A549 (cell line): Measurements from ENCODE around the gene UROC1. TPM values are rescaled to one million over a fixed set of nuclear protein-coding genes. Genes with fewer than 3 reads are reported as not detected.

Experiments used
- ATAC-seq, 2 experiments: fragments of 200-7000 bp in 1 of 2; fragments of >200 bp in 1 of 2; cut with Nextera tagmentation in 1 of 2; cut with Tn5 transposase in 1 of 2; 3 replicates each; pipeline versions ENCODE4 v1.8.0 to v1.9.1; 2018 to 2020; ENCODE audit warnings: mild to moderate bottlenecking in 1 of 2, moderate library complexity in 1 of 2
- CTCF ChIA-PET: fragments of 300-600 bp; sonication (Branson Sonifier 250); formaldehyde crosslinking; extraction: SDS; loops from one replicate; lab custom pipeline; 2021; ENCODE audit warnings: antibody characterized with exemption, inconsistent platforms; lab: Yijun Ruan, JAX
- POLR2A ChIA-PET: fragments of 350-600 bp; formaldehyde crosslinking; extraction: SDS; loops from one replicate; lab custom pipeline; 2021; ENCODE audit warnings: antibody characterized with exemption, inconsistent platforms; lab: Yijun Ruan, JAX
- DNase-seq, 2 experiments: peaks; one replicate each; pipeline versions ENCODE4 v3.0.0 to v3.0.0-alpha.2; 2011 to 2016; ENCODE audit warnings: low read depth in 1 of 2, low spot score in 1 of 2
- FAIRE-seq: peaks from 2 replicates; lab custom pipeline; 2011; peaks lifted over from hg19 to GRCh38; lab: Jason Lieb, UNC
- H3K27ac ChIP-seq, 2 experiments: fragments of >200 bp; sonication (Bioruptor Twin); formaldehyde crosslinking; 3 replicates each; pipeline ENCODE4 v1.5.1; 2016 to 2017
- H3K4me1 ChIP-seq: fragments of >200 bp; sonication (Bioruptor Twin); formaldehyde crosslinking; 3 replicates; pipeline ENCODE4 v1.6.1; 2016
- H3K4me2 ChIP-seq: fragments of >200 bp; sonication (Bioruptor Twin); formaldehyde crosslinking; 3 replicates; pipeline ENCODE4 v1.6.1; 2016
- H3K4me3 ChIP-seq: fragments of >200 bp; sonication (Bioruptor Twin); formaldehyde crosslinking; 3 replicates; pipeline ENCODE4 v1.5.1; 2016
- H3K9me3 ChIP-seq: fragments of >200 bp; sonication (Bioruptor Twin); formaldehyde crosslinking; 3 replicates; pipeline ENCODE4 v1.6.1; 2016
- BHLHE40 ChIP-seq: IDR thresholded peaks from 2 replicates; pipeline ENCODE4 v1.6.1; 2012; ENCODE audit warnings: low read depth, low read length, inconsistent platforms
- CBX8 ChIP-seq: fragments of 200-600 bp; sonication (generic); IDR thresholded peaks from 2 replicates; pipeline ENCODE4 v1.6.1; 2016
- CHD4 ChIP-seq: fragments of 200-600 bp; sonication (generic); IDR thresholded peaks from 2 replicates; pipeline ENCODE4 v1.6.1; 2016; ENCODE audit warnings: antibody characterized with exemption, mild to moderate bottlenecking, borderline replicate concordance
- ESRRA ChIP-seq: fragments of 150-350 bp; IDR thresholded peaks from 2 replicates; pipeline ENCODE4 v1.6.1; 2014; ENCODE audit warnings: mild to moderate bottlenecking, low read length, borderline replicate concordance
- FOSL2 ChIP-seq, 2 experiments: fragments of 450-650 bp in 1 of 2; fragments of >200 bp in 1 of 2; sonication (Bioruptor Twin) in 1 of 2; formaldehyde crosslinking; IDR thresholded peaks; 2 replicates each; pipeline versions ENCODE4 v1.5.0 to v1.6.1; 2016 to 2020; ENCODE audit warnings: mild to moderate bottlenecking in 1 of 2, moderate library complexity in 1 of 2
- HDAC2 ChIP-seq: fragments of 200-600 bp; sonication (generic); IDR thresholded peaks from 2 replicates; pipeline ENCODE4 v1.6.1; 2016
- HEYL ChIP-seq: fragments of 250-450 bp; sonication (Bioruptor Pico); IDR thresholded peaks from 2 replicates; pipeline ENCODE4 v1.8.0; 2021; ENCODE audit warnings: mild to moderate bottlenecking, moderate library complexity
- HOXA7 ChIP-seq: fragments of 250-450 bp; sonication (Bioruptor Pico); IDR thresholded peaks from 2 replicates; pipeline ENCODE4 v1.5.0; 2020; ENCODE audit warnings: mild to moderate bottlenecking, moderate library complexity
- HOXB5 ChIP-seq: fragments of 250-450 bp; sonication (Bioruptor Pico); IDR thresholded peaks from 2 replicates; pipeline ENCODE4 v1.5.0; 2020; ENCODE audit warnings: mild to moderate bottlenecking, moderate library complexity
- JUN ChIP-seq, 2 experiments: fragments of >200 bp; sonication (Bioruptor Twin); formaldehyde crosslinking; IDR thresholded peaks; 2 replicates in 1 of 2; 3 replicates in 1 of 2; pipeline ENCODE4 v1.6.1; 2016 to 2017
- KDM5A ChIP-seq: fragments of 200-600 bp; sonication (generic); IDR thresholded peaks from 2 replicates; pipeline ENCODE4 v1.6.1; 2016; ENCODE audit warnings: antibody characterized with exemption, mild to moderate bottlenecking
- MAFK ChIP-seq: fragments of 450-650 bp; IDR thresholded peaks from 2 replicates; pipeline ENCODE4 v1.6.1; 2014; ENCODE audit not compliant: partially characterized antibody
- POLR2A ChIP-seq: IDR thresholded peaks from 2 replicates; pipeline ENCODE4 v1.6.1; 2012; ENCODE audit warnings: mild to moderate bottlenecking, low read length
- POLR2AphosphoS2 ChIP-seq: conservative IDR thresholded peaks from 2 replicates; pipeline ENCODE4 v1.6.1; 2012; ENCODE audit warnings: low read length, improper control_type of control experiment, inconsistent platforms
- RARB ChIP-seq: fragments of 250-450 bp; sonication (Bioruptor Pico); IDR thresholded peaks from 2 replicates; pipeline ENCODE4 v1.8.0; 2021; ENCODE audit warnings: mild to moderate bottlenecking, moderate library complexity
- RCOR1 ChIP-seq: fragments of 150-350 bp; IDR thresholded peaks from 2 replicates; pipeline ENCODE4 v1.6.1; 2014; ENCODE audit warnings: antibody characterized with exemption, low read length, low read depth
- RNF2 ChIP-seq: fragments of 200-600 bp; sonication (generic); IDR thresholded peaks from 2 replicates; pipeline ENCODE4 v1.6.1; 2016; ENCODE audit warnings: low read depth, mild to moderate bottlenecking, antibody characterized with exemption, moderate library complexity, borderline replicate concordance
- SMC3 ChIP-seq: fragments of >200 bp; sonication (Bioruptor Twin); formaldehyde crosslinking; IDR thresholded peaks from 3 replicates; pipeline ENCODE4 v1.6.1; 2018; ENCODE audit warnings: inconsistent platforms
- ZNF302 ChIP-seq: fragments of 250-450 bp; sonication (Bioruptor Pico); IDR thresholded peaks from 2 replicates; pipeline ENCODE4 v1.9.0; 2021; ENCODE audit warnings: inconsistent platforms, mild to moderate bottlenecking, moderate library complexity
- WGBS: methylation state at CpG from one replicate; pipeline ENCODE4 v1.1.6; 2017; ENCODE audit errors: missing lambda C conversion rate; 5-methylcytosine and 5-hydroxymethylcytosine counted together
- polyA plus RNA-seq, 4 experiments: library from polyadenylated mRNA; depleted of rRNA in 3 of 4; stranded (reverse); fragments of >200 nt; fragmentation: RNase III in 1 of 4; extraction: RNeasy Plus Mini Kit Qiagen cat#74134 plus additional on column Dnase treatment in 1 of 4; gene quantifications; 2 replicates in 3 of 4; 3 replicates in 1 of 4; pipeline ENCODE4 v1.2.3, GENCODE V29; 2011 to 2017
- TF ChIP-seq, protein P1 (sequence below): fragments of 450-650 bp; IDR thresholded peaks from 2 replicates; pipeline ENCODE4 v1.6.1; 2014; ENCODE audit warnings: antibody characterized with exemption
- TF ChIP-seq, protein P2 (sequence below): IDR thresholded peaks from 2 replicates; pipeline ENCODE4 v1.6.1; 2012
- TF ChIP-seq, protein P3 (sequence below): fragments of >200 bp; sonication (Bioruptor Twin); formaldehyde crosslinking; IDR thresholded peaks from 2 replicates; pipeline ENCODE4 v1.6.1; 2016
- TF ChIP-seq, protein P4 (sequence below): fragments of >200 bp; sonication (Bioruptor Twin); formaldehyde crosslinking; IDR thresholded peaks from 3 replicates; pipeline ENCODE4 v1.5.1; 2016
- TF ChIP-seq, protein P5 (sequence below): fragments of >200 bp; sonication (Bioruptor Twin); formaldehyde crosslinking; IDR thresholded peaks from 3 replicates; pipeline ENCODE4 v1.6.1; 2016

The UROC1 gene
- polyA plus RNA-seq, 2 of the 4 experiments (the other 2 are of a cell fraction): not detected

DNA sequence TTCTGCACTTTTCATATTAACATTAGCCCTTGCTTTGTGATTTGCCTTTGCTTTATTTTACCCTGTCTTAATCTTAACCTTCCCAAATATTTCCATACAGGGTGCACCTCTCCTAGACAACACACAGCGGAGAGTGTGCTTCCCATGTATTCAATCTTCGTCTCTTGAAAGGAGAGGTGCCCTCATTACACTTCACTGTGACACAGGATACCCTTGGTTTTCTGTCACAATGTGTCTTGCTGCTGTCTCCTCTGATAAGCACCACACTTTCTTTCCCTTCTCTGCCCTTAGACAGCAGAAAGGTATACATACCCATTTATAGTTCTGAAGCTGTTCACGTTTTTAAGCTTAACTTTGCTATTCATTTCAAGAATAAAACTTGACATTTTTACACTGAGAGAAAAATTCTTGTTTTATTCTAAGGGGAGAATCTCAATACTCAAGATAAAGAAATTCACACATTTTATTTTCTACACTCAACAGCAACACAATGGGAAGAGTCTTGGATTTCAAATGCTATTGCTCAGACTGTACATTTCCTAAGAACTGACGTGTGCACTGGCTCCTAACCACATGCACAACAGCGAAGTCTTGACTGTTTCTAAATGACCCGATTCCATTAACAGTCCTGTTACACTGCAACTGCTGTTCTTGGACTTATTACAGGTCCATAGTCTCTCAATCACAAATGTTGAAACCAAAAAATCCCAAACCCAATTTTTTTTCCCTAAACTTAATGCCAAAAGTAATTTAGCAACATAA, 63.0 kb downstream of the UROC1 start:
- H3K4me2 ChIP-seq: no peak overlapping the region
- 87% methylated on average over 6 of the region's 6 CpGs for WGBS
- no peak overlapping the region for H3K4me3 ChIP-seq
- H3K27ac ChIP-seq: no peak overlapping the region
- ATAC-seq: no peak
- CTCF ChIA-PET: no interaction called here
- FAIRE-seq: no peak
- H3K9me3 ChIP-seq: no peaks in the 10 kb centered on the region
- DNase-seq: no peak
- H3K4me1 ChIP-seq: no peaks in the 10 kb centered on the region
- POLR2A ChIA-PET: no interaction called here
- TF ChIP-seq KDM5A (no peak), RNF2 (no peak), HOXA7 (no peak), ZNF302 (no peak), SMC3 (no peak), HEYL (CRISPR knock-in tag) (no peak)

DNA sequence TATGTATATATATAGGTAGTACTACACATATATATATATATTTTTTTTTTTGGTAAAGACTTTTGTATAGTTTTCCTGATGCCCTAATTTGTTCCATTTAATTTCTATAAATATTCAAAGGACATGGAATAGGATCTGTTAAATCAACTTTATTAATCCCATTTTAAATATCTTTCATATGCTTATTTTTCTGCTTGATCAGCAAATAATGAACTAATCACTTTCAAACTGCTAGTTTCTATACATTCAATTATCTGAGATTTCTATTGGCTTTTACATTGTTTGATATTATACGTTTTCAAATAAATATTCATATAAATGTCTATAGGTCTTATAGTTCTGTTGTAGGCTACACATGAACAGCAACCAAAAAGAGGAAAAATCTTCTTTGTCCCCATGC, 63.5 kb downstream of the UROC1 start:
- ChIA-PET CTCF (interaction anchor here (1.1 kb wide), 1 partner anchor 320 kb away, joined by 3 read pairs; no protein-coding TSS in a partner anchor), POLR2A (no interaction called here)
- no peak for ATAC-seq
- DNase-seq: no peak
- 77% methylated on average over 1 of the region's 1 CpG for WGBS
- H3K9me3 ChIP-seq: no peaks in the 10 kb centered on the region
- H3K4me1 ChIP-seq: no peaks in the 10 kb centered on the region
- H3K4me2 ChIP-seq: no peak overlapping the region
- no peak overlapping the region for H3K4me3 ChIP-seq
- TF ChIP-seq MAFK (peak; percentile 88), HOXB5 (CRISPR knock-in tag) (no peak), HDAC2 (no peak)
- H3K27ac ChIP-seq: no peak overlapping the region
- no peak for FAIRE-seq

DNA sequence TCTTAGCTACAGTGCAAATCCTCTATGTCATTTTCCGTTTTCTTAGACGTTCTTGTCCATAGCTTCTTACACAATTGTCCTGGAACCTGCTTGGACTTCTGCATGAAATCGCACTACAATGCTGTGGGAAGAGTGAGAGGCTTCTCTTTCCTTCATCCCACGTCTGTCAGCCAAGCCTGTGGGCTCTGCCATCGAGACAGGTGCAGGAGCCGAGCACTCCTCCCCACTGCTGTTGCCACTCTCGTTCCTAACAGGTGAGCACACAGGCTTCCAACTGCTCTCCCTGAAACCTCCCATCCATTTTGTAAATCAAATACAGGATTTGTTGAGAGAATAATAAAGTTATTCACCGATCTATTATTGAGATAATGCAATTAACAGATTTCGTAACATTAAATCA, 65.4 kb downstream of the UROC1 start:
- CTCF ChIA-PET: no interaction called here
- ATAC-seq (no peak), FAIRE-seq (no peak)

DNA sequence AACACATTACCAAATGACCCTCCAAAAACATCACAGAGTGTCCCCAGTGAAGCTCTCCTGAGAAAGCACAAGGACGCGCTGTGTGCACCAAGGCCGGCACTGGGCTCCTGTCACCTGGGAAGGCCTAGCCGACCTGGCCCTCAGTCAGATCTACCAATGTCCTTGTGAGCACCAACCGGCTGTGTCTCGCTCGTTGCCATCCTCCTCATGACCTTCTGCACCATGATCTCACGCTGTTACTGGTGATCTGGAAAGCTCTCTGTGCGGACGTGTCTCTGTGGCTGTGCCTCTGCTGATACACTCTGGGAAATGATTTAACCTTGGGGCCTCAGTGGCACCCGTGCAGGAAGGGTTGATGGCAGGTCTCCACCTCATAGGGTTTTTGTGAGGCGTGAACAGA, 66.1 kb downstream of the UROC1 start:
- H3K27ac ChIP-seq: no peak overlapping the region
- no peak for DNase-seq
- CTCF ChIA-PET: no interaction called here

More for the DNA sequence above, 65.4 kb downstream of the UROC1 start:
- TF ChIP-seq, protein P1, sequence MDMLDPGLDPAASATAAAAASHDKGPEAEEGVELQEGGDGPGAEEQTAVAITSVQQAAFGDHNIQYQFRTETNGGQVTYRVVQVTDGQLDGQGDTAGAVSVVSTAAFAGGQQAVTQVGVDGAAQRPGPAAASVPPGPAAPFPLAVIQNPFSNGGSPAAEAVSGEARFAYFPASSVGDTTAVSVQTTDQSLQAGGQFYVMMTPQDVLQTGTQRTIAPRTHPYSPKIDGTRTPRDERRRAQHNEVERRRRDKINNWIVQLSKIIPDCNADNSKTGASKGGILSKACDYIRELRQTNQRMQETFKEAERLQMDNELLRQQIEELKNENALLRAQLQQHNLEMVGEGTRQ: no peak
- TF ChIP-seq CHD4 (no peak), HOXA7 (no peak), HOXB5 (CRISPR knock-in tag) (no peak)
- TF ChIP-seq, protein P2, sequence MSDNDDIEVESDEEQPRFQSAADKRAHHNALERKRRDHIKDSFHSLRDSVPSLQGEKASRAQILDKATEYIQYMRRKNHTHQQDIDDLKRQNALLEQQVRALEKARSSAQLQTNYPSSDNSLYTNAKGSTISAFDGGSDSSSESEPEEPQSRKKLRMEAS: no peak
- Histone ChIP-seq H3K4me3 (no peak overlapping the region), H3K4me1 (no peaks in the 10 kb centered on the region), H3K27ac (no peak overlapping the region), H3K9me3 (no peaks in the 10 kb centered on the region), H3K4me2 (no peak overlapping the region)
- DNase-seq: no peak
- POLR2A ChIA-PET: no interaction called here
- 81% methylated on average over 9 of the region's 9 CpGs for WGBS

More for the DNA sequence above, 66.1 kb downstream of the UROC1 start:
- WGBS: 94% methylated on average over 8 of the region's 12 CpGs
- TF ChIP-seq RCOR1: no peak
- TF ChIP-seq POLR2AphosphoS2: no peak
- TF ChIP-seq JUN (IDR thresholded peaks at IDR 0.05): no peak
- no peak for TF ChIP-seq ESRRA
- no peak for TF ChIP-seq HEYL (CRISPR knock-in tag)
- TF ChIP-seq HOXA7: no peak
- no peak for TF ChIP-seq POLR2A
- TF ChIP-seq, protein P3, sequence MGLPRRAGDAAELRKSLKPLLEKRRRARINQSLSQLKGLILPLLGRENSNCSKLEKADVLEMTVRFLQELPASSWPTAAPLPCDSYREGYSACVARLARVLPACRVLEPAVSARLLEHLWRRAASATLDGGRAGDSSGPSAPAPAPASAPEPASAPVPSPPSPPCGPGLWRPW: no peak
- TF ChIP-seq BHLHE40: no peak
- no peak for TF ChIP-seq FOSL2 (IDR thresholded peaks at IDR 0.05)
- no peak for TF ChIP-seq FOSL2 (CRISPR knock-in tag; IDR thresholded peaks at IDR 0.05)
- no peak for TF ChIP-seq CBX8
- TF ChIP-seq, protein P4, sequence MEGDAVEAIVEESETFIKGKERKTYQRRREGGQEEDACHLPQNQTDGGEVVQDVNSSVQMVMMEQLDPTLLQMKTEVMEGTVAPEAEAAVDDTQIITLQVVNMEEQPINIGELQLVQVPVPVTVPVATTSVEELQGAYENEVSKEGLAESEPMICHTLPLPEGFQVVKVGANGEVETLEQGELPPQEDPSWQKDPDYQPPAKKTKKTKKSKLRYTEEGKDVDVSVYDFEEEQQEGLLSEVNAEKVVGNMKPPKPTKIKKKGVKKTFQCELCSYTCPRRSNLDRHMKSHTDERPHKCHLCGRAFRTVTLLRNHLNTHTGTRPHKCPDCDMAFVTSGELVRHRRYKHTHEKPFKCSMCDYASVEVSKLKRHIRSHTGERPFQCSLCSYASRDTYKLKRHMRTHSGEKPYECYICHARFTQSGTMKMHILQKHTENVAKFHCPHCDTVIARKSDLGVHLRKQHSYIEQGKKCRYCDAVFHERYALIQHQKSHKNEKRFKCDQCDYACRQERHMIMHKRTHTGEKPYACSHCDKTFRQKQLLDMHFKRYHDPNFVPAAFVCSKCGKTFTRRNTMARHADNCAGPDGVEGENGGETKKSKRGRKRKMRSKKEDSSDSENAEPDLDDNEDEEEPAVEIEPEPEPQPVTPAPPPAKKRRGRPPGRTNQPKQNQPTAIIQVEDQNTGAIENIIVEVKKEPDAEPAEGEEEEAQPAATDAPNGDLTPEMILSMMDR: no peak
- no peak for TF ChIP-seq HDAC2
- TF ChIP-seq, protein P5, sequence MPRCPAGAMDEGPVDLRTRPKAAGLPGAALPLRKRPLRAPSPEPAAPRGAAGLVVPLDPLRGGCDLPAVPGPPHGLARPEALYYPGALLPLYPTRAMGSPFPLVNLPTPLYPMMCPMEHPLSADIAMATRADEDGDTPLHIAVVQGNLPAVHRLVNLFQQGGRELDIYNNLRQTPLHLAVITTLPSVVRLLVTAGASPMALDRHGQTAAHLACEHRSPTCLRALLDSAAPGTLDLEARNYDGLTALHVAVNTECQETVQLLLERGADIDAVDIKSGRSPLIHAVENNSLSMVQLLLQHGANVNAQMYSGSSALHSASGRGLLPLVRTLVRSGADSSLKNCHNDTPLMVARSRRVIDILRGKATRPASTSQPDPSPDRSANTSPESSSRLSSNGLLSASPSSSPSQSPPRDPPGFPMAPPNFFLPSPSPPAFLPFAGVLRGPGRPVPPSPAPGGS: no peak
- TF ChIP-seq RARB: no peak
- FAIRE-seq (no peak), ATAC-seq (no peak)
- POLR2A ChIA-PET: no interaction called here
- Histone ChIP-seq H3K4me1 (no peaks in the 10 kb centered on the region), H3K9me3 (no peaks in the 10 kb centered on the region), H3K4me2 (no peak overlapping the region), H3K4me3 (no peak overlapping the region)
